ENCODE measurements around the gene SREBF2. TPM values are rescaled to one million over a fixed set of nuclear protein-coding genes. Genes with fewer than 3 reads are reported as not detected.

Gene SREBF2
- total and polyA plus RNA-seq, 10 of the 15 experiments (the other 5 are each of a cell fraction or from before 2014, with no cell fraction given) = 2.4 to 177 (median 78.8) TPM

DNA sequence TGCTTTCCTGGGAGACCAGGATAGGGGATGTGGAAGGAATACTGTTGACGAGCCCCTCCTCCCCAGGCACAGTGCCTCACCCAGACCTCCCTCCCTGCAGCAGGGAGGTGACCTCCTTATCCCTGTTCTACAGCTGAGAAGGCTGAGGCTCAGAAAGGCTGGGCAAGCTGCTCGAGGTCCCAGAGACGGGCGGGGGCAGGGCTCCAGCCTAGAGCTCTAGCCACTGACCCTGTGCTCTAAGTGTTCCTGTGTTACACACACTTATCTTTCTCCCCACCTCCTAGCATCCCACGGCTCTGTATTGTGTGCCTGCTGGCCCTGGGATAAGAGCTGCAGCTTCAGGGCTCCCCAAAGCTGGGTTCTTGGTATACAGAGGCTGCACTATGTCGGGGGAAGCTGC is 24.5 kb upstream of the SREBF2 start:
- in situ Hi-C loops (cut with MboI) = no loop called here
- no peak overlapping the region for H3K27ac ChIP-seq (ENCODE audit: control insufficient read depth, insufficient read depth)
- H4K20me1 ChIP-seq (ENCODE audit: control insufficient read depth, insufficient read depth) = no peaks in the 10 kb centered on the region
- H3K4me1 ChIP-seq (ENCODE audit: control insufficient read depth, insufficient read depth, low read length) = peaks cover 13% of the 10 kb centered on the region; the same call in 1 of the 2 replicates
- ChIA-PET RAD21 (ENCODE audit: unreplicated experiment) (interaction anchor here (0.9 to 1.1 kb wide), 2 partner anchors 27 to 116 kb away, joined by 3 read pairs; no protein-coding TSS in a partner anchor), POLR2A (interaction anchor here (0.5 to 0.8 kb wide), 2 partner anchors 62 to 86 kb away, joined by 3 read pairs; no protein-coding TSS in a partner anchor), CTCF (interaction anchor here (0.7 to 1.4 kb wide), 4 partner anchors 54 to 665 kb away, joined by 3 to 4 read pairs (median 3); no protein-coding TSS in a partner anchor), SMC1A (ENCODE audit: uncharacterized antibody, unreplicated experiment) (no interaction called here)
- H2AFZ ChIP-seq (ENCODE audit: control insufficient read depth, low read depth, low read length) = no peak overlapping the region
- no peaks in the 10 kb centered on the region for H3K9me3 ChIP-seq (replicated peaks; ENCODE audit: control insufficient read depth, insufficient read depth, low read length)
- WGBS (ENCODE audit: insufficient coverage, insufficient replicate concordance, low lambda C conversion rate, missing lambda C conversion rate) = 98% methylated on average over 6 of the region's 6 CpGs
- H3K4me2 ChIP-seq (ENCODE audit: control insufficient read depth, insufficient read depth) = no peak overlapping the region
- TF ChIP-seq PAX5 (IDR thresholded peaks at IDR 0.05; ENCODE audit: borderline replicate concordance, low read depth, low read length) = no peak
- no peak for TF ChIP-seq NR2F1 (conservative IDR thresholded peaks at IDR 0.05)
- no peak for TF ChIP-seq GABPA (IDR thresholded peaks at IDR 0.05; ENCODE audit: low read depth)
- TF ChIP-seq TCF7 (IDR thresholded peaks at IDR 0.05; ENCODE audit: borderline replicate concordance) = no peak
- TF ChIP-seq BACH1 (IDR thresholded peaks at IDR 0.05; ENCODE audit: borderline replicate concordance) = no peak
- no peak for TF ChIP-seq MTA3 (IDR thresholded peaks at IDR 0.05; ENCODE audit: borderline replicate concordance, low read length)
- no peak for TF ChIP-seq RUNX3 (IDR thresholded peaks at IDR 0.05; ENCODE audit: low read length)
- no peak for TF ChIP-seq MXI1 (IDR thresholded peaks at IDR 0.05; ENCODE audit: low read depth, low read length)
- TF ChIP-seq CHD4 (IDR thresholded peaks at IDR 0.05) = no peak
- no peak for TF ChIP-seq BHLHE40 (IDR thresholded peaks at IDR 0.05; ENCODE audit: borderline replicate concordance in 1 of 2, low read depth in 2 of 2, low read length in 1 of 2)
- TF ChIP-seq CHD2 (IDR thresholded peaks at IDR 0.05; ENCODE audit: borderline replicate concordance, low read depth, low read length) = no peak
- TF ChIP-seq NR2C2 (IDR thresholded peaks at IDR 0.05; ENCODE audit: borderline replicate concordance, control insufficient read depth, insufficient read length, low read depth) = no peak
- no peak for TF ChIP-seq SUPT20H (IDR thresholded peaks at IDR 0.05; ENCODE audit: borderline replicate concordance, control insufficient read depth, low read depth, low read length)
- TF ChIP-seq, protein P1, sequence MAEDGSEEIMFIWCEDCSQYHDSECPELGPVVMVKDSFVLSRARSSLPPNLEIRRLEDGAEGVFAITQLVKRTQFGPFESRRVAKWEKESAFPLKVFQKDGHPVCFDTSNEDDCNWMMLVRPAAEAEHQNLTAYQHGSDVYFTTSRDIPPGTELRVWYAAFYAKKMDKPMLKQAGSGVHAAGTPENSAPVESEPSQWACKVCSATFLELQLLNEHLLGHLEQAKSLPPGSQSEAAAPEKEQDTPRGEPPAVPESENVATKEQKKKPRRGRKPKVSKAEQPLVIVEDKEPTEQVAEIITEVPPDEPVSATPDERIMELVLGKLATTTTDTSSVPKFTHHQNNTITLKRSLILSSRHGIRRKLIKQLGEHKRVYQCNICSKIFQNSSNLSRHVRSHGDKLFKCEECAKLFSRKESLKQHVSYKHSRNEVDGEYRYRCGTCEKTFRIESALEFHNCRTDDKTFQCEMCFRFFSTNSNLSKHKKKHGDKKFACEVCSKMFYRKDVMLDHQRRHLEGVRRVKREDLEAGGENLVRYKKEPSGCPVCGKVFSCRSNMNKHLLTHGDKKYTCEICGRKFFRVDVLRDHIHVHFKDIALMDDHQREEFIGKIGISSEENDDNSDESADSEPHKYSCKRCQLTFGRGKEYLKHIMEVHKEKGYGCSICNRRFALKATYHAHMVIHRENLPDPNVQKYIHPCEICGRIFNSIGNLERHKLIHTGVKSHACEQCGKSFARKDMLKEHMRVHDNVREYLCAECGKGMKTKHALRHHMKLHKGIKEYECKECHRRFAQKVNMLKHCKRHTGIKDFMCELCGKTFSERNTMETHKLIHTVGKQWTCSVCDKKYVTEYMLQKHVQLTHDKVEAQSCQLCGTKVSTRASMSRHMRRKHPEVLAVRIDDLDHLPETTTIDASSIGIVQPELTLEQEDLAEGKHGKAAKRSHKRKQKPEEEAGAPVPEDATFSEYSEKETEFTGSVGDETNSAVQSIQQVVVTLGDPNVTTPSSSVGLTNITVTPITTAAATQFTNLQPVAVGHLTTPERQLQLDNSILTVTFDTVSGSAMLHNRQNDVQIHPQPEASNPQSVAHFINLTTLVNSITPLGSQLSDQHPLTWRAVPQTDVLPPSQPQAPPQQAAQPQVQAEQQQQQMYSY (CRISPR knock-in tag; IDR thresholded peaks at IDR 0.05) = no peak
- H3K27me3 ChIP-seq (replicated peaks in 1 of 2; ENCODE audit: control insufficient read depth in 2 of 2, insufficient read depth in 2 of 2, low read length in 1 of 2) = no peaks in the 10 kb centered on the region
- ATAC-seq (no peak), DNase-seq (ENCODE audit: low read depth, low spot score) (no peak), FAIRE-seq (no peak)
- H3K9ac ChIP-seq (ENCODE audit: control insufficient read depth, insufficient read depth, low read length) = no peak overlapping the region
- H3K36me3 ChIP-seq (ENCODE audit: control insufficient read depth in 2 of 2, insufficient read depth in 2 of 2, low read length in 1 of 2) = peaks cover 0 to 11% of the 10 kb centered on the region in 2 experiments; a peak in 2 of 4 replicates
- no peak overlapping the region for H3K4me3 ChIP-seq
- intact Hi-C loops (cut with micrococcal nuclease; ENCODE audit: unreplicated experiment) = no loop called here
- no TSS peak for BruUV-seq (replicated peaks)
- H3K79me2 ChIP-seq (ENCODE audit: control insufficient read depth, insufficient read depth, low read length) = peaks cover 31% of the 10 kb centered on the region
